GM19467 (cell line): ENCODE data around the gene GAL3ST2.
"Not testable (repeated sequence)": the region's sequence is repeated elsewhere in the genome, so short reads cannot be mapped to it uniquely, and the experiment has no call there.

Source experiments
- ATAC-seq: cut with Tn5 transposase; IDR thresholded peaks from one replicate; pipeline ENCODE4 v1.9.1; 2021; ENCODE audit warnings: mild to moderate bottlenecking, moderate library complexity; ENCODE audit not compliant: unreplicated experiment

Gene GAL3ST2

DNA sequence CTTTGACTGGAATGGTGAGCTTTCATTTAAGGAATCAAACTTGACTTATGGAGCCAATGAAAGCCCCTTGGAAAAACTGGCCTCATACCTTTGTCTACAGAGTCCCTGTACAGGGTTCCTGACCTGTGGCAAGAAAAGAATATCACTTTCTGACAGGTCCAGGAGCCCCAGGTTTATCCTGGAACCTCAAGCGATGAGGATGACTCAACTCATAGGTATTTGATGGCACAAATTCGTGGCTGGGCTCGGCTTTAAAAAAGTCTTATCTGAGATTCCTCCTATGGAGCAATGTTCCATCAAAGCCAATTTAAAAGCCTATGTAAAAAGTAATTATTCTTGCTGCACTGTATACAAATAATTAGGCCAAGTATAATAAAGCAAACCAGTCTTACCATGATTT, 14.8 kb downstream of the GAL3ST2 start:
- ATAC-seq = not testable (repeated sequence)

- ATAC-seq = no peak
These were observed 16.8 kb downstream of the GAL3ST2 start for GRCh38 chr2:241793385-241793784.

DNA sequence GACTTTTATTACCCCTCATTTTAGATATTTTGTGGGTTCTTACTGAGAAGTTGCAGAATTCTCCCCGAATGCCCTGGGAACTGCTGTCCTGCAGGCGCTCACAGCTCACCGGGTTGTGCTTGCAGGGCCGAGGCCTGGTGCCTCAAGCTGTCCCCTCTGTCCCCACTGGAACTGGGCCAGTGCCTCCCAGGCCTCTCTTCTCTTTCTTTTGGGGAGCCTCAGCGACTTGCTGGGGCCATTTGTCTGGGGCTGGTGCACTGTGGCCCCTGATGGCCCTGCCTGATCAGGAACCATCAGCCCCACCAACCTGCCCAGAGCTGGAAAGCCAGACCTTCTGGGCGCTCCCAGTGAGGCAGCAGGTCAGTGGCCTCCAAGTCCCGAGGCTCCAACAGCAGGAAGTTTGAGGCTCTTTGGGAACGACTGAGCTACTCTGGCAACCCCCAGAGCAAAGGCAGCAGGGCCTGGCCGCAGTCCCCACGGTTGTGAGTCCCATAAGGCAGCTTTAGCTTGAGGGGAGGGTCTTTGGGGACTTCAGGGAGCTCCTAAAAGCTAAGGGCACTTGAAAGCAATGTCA, 17.7 kb downstream of the GAL3ST2 start:
- ATAC-seq = no peak

DNA sequence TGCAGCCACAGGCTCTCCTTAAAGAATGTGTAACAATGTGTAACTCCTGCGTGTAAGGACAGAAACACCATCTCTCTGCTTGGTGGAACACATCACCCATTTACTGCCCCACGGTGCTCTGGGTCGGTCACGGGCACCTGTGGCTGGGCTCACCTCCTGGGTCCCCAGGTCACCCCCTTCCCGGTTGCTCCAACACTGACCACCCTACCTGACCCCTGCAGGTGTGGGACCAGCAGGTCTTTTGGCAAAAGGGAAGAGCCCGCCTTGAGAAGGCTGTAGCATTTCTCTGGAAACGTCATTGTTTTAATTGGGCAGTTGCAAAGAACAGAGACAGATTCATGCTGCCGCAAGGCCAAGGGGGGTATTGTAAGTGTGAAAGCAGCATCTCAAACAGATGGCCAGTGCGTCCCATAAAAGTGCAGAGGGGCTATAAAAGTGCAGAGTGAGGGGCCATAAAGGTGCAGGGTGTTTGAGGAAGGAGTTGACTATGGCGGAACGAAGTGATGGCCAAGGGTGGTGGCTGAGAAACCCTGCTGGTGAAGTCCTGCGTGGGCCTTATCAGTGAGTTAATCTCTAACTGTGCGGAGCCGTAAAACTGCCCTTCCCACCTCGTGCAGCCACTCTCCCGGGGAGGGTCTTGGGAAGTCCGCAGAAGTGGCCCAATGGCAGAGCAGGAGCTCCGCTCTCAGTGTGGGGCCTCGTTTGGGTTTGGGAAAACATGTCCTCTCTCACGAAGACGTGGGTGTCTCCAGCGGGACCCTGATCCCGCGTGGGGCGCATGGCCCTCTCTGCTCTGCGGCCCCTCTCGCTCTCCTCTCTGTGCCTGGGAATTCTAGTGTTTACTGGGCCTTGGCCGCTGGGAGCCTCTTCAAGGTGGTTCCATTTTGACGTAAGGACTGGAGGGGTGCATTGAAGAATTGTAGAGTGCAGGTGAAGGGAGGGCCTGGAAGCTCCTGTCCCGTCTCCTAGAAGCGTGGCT, 18.7 kb downstream of the GAL3ST2 start:
- ATAC-seq = no peak

GRCh38 chr2:241796209-241796608, 19.6 kb downstream of the GAL3ST2 start:
- no peak for ATAC-seq

- ATAC-seq = no peak
These were observed 20.1 kb downstream of the GAL3ST2 start for GRCh38 chr2:241796610-241797138.

- ATAC-seq = no peak
These were observed 20.9 kb downstream of the GAL3ST2 start for GRCh38 chr2:241797441-241798080.

DNA sequence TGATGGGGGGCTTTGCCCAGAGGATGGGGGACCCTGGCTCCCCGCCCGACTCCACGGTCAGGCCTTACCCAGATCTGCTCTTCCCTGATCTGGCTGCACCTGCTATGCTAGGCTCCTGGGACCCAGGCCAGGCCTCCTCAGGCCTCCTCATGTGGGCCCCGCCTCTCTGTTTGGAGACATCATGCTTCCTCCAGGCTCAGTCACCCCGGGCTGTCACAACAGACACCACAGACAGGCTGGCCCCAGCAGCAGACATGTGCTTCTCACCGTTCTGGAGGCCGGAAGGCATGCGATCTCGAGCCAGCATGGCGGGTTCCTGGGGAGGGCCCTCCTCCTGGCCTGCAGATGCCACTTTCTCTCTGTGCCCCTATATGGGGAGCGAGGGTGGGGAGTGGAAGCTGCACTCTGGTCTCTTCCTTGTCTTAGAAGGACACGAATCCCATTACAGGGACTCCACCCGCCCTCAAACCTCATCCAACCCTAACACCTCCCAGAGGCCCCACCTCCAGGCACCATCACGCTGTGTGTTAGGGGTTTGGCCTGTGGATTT, 21.5 kb downstream of the GAL3ST2 start:
- no peak for ATAC-seq

- ATAC-seq = no peak
These were observed 22.3 kb downstream of the GAL3ST2 start for GRCh38 chr2:241798631-241799521.

DNA sequence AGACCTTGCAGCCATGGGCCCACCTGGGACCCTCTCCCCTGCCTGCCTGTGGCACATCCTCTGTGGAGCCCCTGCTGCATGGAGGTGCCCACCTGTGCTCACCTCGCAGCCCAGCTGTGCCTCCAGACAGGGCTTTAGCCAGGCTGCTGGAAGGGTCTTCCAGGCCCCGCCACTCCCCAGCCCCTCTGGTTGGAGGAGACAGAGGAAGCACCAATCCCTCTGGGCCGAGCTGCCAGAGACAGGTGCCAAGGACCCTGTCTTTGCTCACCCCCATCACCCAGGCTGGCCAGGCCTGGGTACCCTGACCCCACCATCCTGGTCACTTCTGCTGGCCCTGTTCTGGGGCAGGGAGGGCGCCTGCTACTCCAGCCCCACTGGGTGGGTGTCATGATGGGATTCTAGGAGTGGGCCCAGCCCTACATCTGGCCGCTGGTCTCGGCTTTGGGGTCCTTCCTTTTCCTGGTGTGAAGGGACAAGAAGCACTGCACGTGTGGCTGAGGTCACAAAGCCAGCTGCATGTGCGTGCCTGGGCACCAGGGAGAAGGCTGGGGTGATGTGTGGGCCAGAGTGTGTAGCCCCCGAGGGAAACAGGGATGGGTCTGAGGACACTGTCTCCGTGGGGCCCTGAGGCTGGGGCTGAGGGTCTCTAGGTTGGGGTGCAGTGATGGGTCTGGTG, 23.0 kb downstream of the GAL3ST2 start:
- ATAC-seq = no peak

DNA sequence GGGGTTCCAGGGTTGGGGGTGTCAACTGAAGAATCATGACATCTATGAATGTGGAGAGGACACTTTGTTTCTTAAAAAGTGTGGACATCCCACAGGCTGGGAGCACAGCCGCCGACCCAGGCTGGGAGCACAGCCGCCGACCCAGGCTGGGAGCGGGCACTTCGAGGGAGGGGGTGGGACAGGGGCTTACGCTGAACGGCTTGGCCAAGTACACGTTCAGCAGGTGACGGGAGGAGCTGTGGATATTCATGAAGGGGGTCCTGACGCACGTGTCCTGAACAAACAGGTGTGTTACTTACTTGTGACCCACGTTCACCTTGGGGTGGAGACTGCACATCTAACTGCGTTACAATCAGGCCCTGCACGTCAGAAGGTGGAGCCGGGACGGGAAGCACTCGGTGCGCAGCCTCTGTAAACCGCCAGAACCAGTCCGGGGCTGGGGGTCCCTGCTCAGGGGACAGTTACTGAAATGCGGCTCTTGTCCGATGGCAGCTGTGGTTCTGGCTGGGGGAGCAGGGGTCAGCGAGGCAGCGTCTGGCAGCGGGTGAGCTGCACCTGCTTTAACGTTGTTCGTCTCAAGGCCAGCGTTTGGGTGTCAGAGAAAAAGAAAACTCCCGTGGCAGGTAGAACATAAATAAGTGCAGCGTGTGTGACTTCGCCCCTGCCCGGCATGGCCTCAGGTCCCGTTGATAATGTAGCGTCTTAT, 23.7 kb downstream of the GAL3ST2 start:
- not testable (repeated sequence) for ATAC-seq

- ATAC-seq = no peak
These were observed 25.2 kb downstream of the GAL3ST2 start for GRCh38 chr2:241801611-241802420.

DNA sequence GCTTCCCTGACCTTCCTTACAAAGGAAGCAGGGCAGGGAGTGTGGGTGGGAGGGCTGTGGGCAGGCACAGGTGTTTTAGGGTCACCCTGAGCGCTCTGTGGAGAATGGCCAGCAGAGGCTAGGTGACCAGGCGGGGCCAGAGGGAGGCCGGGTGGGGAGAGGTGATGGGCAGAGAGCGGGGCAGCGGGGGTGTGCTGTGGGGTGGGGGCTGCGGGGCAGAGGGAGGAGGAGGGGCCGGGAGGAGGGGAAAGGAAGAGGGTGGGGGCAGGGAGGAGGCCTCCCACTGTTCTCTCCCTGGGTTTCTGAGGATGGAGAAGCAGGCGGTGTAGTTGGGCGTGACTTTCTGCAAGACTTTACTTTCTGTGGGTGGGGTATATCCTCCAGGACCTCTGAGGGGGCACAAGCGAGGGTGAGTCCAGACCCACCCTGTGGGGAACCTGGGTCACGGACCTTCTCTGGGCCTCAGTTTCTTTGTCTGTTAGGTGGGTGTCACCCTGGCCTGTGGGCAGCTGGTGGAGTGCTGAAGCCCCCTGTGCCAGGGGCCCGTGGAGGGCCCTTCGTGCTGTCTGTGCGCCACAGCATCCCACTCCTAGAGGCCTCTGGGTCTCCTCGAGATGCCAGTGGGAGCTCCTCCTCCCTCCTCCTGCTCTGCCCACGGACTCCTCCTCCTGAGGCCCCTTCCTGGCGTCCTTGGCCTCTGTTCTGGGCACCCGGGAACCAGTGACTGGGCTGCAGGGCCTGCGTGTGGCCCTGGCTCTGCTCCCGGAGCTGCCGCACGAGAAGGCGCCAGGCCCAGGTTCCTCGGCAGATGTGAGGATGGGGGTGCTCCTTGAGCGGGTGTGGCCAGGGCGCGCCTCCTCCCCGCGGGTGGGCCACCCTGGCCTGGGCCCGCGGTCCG, 26.0 kb downstream of the GAL3ST2 start:
- no peak for ATAC-seq

GRCh38 chr2:241803387-241804325, 27.0 kb downstream of the GAL3ST2 start:
- ATAC-seq = no peak

GRCh38 chr2:241804326-241805229, 28.0 kb downstream of the GAL3ST2 start:
- ATAC-seq = no peak
